Peyer's patch (tissue), 4 donors: ENCODE data around the gene PPP1R36.

Experiments used
- POLR2A ChIP-seq, 2 donors: fragments of 450-650 bp; IDR thresholded peaks; one replicate each; pipeline ENCODE4 v1.5.1; 2017; ENCODE audit warnings: antibody characterized with exemption in 2 of 2, mild to moderate bottlenecking in 2 of 2, moderate library complexity in 2 of 2
- TF ChIP-seq, protein P1 (sequence below), 6 experiments: fragments of 450-650 bp in 4 of 6; fragments of 200-600 bp in 2 of 6; sonication (generic) in 1 of 6; IDR thresholded peaks; one replicate each; pipeline ENCODE4 v1.5.1; 2017 to 2019; ENCODE audit warnings: antibody characterized with exemption in 6 of 6, mild to moderate bottlenecking in 3 of 6, moderate library complexity in 1 of 6

DNA sequence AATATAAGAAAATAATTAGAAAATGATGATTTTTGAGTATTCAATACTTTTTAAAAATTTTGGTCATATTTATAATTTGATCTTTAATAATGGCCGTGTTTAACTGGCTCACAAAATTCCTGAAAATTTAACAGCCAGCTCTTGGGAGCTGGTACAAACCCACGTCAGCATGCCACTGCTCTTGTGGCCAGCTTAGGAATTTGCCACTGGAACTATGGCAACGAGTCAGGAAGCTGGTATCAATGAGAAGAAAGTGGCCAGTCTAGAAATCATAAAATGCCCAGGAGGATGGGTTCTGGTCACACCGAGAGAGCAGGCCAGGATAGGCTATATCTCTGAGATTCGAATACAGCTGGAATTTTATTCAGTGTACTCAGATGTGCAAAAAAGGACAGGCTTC, 82.3 kb downstream of the PPP1R36 start:
- TF ChIP-seq, protein P1, sequence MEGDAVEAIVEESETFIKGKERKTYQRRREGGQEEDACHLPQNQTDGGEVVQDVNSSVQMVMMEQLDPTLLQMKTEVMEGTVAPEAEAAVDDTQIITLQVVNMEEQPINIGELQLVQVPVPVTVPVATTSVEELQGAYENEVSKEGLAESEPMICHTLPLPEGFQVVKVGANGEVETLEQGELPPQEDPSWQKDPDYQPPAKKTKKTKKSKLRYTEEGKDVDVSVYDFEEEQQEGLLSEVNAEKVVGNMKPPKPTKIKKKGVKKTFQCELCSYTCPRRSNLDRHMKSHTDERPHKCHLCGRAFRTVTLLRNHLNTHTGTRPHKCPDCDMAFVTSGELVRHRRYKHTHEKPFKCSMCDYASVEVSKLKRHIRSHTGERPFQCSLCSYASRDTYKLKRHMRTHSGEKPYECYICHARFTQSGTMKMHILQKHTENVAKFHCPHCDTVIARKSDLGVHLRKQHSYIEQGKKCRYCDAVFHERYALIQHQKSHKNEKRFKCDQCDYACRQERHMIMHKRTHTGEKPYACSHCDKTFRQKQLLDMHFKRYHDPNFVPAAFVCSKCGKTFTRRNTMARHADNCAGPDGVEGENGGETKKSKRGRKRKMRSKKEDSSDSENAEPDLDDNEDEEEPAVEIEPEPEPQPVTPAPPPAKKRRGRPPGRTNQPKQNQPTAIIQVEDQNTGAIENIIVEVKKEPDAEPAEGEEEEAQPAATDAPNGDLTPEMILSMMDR (IDR thresholded peaks at IDR 0.05) = no peak
- no peak for TF ChIP-seq POLR2A (IDR thresholded peaks at IDR 0.05)
